Tracheal epithelial cell (primary cell): ENCODE results near the gene PAOX. TPM values are rescaled to one million over a fixed set of nuclear protein-coding genes. Genes with fewer than 3 reads are reported as not detected.

Experiments
- total RNA-seq: library from RNA; depleted of rRNA; stranded (reverse); fragments of >200 nt; gene quantifications from 2 replicates; pipeline ENCODE4 v1.2.1, GENCODE V29; 2014

Gene PAOX
- 4.0 and 21.0 TPM in 2 replicates for total RNA-seq

GRCh38 chr10:133379152-133379800 is at the start of gene PAOX:
TSS of gene PAOX (plus strand) at chr10:133379262. CDS start at chr10:133379317, 55 bp downstream.

DNA sequence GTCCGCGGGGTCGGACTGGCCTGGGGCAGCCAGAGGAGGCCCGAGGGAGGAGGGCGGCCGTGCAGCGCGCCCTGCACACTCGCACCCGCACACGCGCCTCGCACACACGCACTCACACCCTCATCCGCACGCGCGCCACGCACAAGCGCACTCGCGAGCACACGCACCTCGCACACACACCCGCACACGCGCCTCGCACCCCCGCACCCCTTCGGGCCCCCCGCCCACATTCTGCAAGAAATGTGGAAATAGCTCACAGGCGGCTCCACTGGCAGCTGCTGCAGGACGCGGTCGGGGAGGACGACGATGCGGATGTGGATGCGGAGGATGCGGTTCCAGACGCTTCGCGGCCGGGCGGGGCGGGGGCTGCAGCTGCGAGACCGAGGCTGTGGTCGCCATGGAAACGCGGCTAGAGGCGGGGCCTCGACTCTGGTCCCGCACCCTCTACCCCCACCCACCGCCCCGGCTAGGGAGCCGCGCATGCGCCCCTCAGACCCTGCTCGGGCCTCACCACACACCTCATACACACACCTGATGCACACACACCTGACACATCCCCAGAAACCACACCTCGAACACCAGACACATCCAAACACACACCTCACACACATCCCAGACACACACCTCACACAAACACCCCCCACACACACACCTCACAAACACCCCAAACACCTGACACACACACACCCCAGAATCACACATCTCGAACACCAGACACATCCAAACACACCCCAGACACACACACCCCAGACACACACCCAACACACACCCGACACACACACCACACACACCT is 42.3 kb upstream of the PAOX start, which contains the start of gene CALY:
CALY (minus strand) TSS at position 320 of the 793 bp plus-strand sequence. CDS start 7,907 bp downstream, outside the sequence.

DNA sequence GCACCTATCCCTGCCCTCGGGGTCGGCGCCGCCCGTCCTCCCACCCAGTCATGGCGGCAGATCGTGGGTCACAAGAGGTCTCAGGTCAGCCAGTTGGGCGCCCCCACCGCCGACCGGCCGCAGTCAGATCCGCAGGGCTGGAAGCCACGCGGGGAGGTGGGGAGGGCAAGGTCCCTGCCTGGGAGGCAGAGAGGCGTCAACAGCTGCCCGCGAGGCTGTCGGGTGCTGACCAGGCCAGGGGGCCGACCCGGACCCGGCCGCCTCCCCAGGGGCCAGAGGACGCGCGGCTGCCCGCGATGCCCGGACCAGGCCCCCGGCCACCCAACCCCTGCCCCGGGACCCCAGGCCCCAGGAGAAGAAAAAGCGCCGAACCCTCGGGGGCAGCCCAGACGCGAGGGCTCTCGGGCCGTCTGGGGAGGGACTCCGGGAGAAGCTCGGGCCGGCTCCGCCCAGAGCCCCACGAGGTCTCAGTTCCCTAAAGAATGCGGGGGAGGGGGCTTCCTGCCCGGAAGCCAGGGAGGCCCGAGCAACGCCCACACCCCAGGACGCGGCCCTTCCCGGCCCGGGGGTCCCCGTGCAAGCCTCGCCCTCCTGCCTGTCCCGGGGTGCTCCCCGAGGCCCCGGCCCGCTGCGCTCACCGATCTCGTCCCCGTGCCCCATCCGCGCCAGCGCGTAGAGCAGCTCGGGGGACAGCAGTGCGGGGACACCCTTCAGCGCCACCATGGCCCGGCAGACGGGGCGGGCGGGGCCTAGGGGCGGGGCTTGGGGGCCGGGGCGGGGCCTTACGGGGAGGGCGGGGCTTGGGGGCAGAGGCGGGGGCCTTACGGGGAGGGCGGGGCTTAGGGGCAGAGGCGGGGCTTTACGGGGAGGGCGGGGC is 21.5 kb upstream of the PAOX start, which contains the start of gene FUOM:
FUOM (minus strand) TSS at position 735 of the 877 bp plus-strand sequence; CDS start at position 723, 12 bp downstream.

GRCh38 chr10:133373174-133374090 is 5.6 kb upstream of the PAOX start, which contains the start of gene ECHS1:
TSS of gene ECHS1 (minus strand) at chr10:133373354. CDS start at chr10:133373333, 21 bp downstream.

DNA sequence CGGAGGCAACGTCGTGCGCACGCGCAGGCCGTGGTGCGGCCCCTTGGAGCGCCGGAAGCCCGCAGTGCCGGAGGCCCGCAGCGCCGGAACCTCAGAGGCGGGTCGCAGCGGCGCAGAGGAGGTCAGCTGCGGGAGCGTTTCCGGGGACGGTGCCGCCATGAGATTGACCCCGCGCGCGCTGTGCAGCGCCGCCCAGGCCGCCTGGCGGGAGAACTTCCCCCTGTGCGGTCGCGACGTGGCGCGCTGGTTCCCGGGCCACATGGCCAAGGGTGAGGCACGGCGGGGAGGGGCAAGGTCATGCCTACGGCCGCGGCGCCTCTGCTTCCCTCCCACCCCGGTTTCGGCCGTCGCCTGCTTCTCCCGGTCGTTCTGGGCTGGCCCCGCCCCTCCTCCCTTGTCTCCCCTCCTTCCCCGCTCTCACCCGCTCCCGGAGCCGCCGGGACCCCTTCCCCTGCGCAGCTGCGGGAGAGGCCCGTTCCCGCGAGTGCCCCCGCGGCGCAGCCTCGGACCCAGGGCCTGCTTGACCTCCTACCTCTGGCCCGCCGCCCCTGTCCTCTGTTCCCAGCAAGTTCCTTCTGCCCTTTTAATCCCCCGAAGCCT is 15.1 kb downstream of the PAOX start, which contains the start of gene MTG1:
MTG1 (plus strand) TSS at position 94 of the 600 bp plus-strand sequence; CDS start at position 158, 64 bp downstream.

DNA sequence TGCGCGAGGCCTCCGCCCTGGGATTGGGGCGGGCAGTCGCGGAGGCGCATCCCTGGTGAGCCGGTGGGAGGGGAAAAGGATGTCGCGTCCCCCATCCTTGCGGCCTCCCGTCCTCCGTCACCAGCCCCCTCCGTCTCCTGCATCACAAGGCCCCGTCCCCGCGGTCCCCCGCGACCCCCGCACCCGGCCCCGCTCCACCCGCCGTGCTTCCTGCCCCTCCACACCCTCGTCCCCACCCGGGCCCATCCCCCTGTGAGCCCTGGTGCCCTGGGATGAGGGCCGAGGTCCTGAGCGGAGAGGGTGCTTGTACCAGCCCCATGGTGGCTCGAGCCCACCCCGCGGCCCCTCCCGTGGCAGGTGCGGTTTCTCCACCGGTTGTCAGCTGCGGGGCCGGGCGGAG is 45.5 kb downstream of the PAOX start, which contains the start of gene SPRN:
SPRN (minus strand) TSS at position 25 of the 400 bp plus-strand sequence. CDS start 944 bp downstream, outside the sequence.

Other genes with a start within 250 kb of the PAOX start
- gene KNDC1, start 219.0 kb upstream of the PAOX start, total RNA-seq = under 0.01 and 0.21 TPM in 2 replicates
- not detected in 2 replicates for gene UTF1, start 149.0 kb upstream of the PAOX start, total RNA-seq
- not detected in 2 replicates for gene VENTX, start 141.4 kb upstream of the PAOX start, total RNA-seq
- gene ADAM8, start 102.4 kb upstream of the PAOX start, total RNA-seq = 17.5 and 147 TPM in 2 replicates
- gene TUBGCP2, start 70.4 kb upstream of the PAOX start, total RNA-seq = 50.1 and 55.9 TPM in 2 replicates
- gene ZNF511, start 70.3 kb upstream of the PAOX start, total RNA-seq = 19.5 and 24.1 TPM in 2 replicates
- gene CALY, start 42.4 kb upstream of the PAOX start, total RNA-seq = not detected in 2 replicates
- gene PRAP1, start 31.9 kb upstream of the PAOX start, total RNA-seq = not detected in 2 replicates
- gene FUOM, start 21.2 kb upstream of the PAOX start, total RNA-seq = 9.4 and 28.2 TPM in 2 replicates
- 64.6 and 75.9 TPM in 2 replicates for gene ECHS1, start 5.9 kb upstream of the PAOX start, total RNA-seq
- gene MTG1, start 14.9 kb downstream of the PAOX start, total RNA-seq = 17.9 and 25.8 TPM in 2 replicates
- gene SPRN, start 45.4 kb downstream of the PAOX start, total RNA-seq = under 0.01 TPM in 1 of 2 replicates, not detected in the other
- 0.43 and 1.4 TPM in 2 replicates for gene SCART1, start 74.7 kb downstream of the PAOX start, total RNA-seq
- 2.1 and 2.7 TPM in 2 replicates for gene CYP2E1, start 148.1 kb downstream of the PAOX start, total RNA-seq
- gene SYCE1, start 186.3 kb downstream of the PAOX start, total RNA-seq = not detected in 2 replicates
- gene FRG2B, start 247.5 kb downstream of the PAOX start, total RNA-seq = not detected in 2 replicates